Transverse colon (tissue), 4 donors: Measurements from ENCODE around the gene UGT2A3. TPM values are rescaled to one million over a fixed set of nuclear protein-coding genes. Genes with fewer than 3 reads are reported as not detected.

Experiments
- DNase-seq: peaks from one replicate; pipeline ENCODE4 v3.0.0-alpha.2; 2019
- H3K27ac ChIP-seq, 4 donors: fragments of 200-600 bp; sonication (generic); 2 replicates each; pipeline ENCODE4 v1.5.1; 2016 to 2018; ENCODE audit warnings: inconsistent platforms in 4 of 4
- H3K27me3 ChIP-seq: fragments of 200-600 bp; sonication (generic); 2 replicates; pipeline ENCODE4 v1.5.1; 2017; ENCODE audit warnings: inconsistent platforms
- H3K36me3 ChIP-seq, 4 donors: fragments of 200-600 bp; sonication (generic); 2 replicates each; pipeline ENCODE4 v1.5.1; 2017 to 2019; ENCODE audit warnings: inconsistent platforms in 4 of 4
- H3K4me1 ChIP-seq, 4 donors: fragments of 200-600 bp; sonication (generic); 2 replicates each; pipeline ENCODE4 v1.5.1; 2017 to 2020; ENCODE audit warnings: inconsistent platforms in 4 of 4
- H3K4me3 ChIP-seq, 4 donors: fragments of 200-600 bp; sonication (generic); 1 replicate in 1 of 4; 2 replicates in 3 of 4; pipeline versions ENCODE4 v1.5.1 to v1.6.1; 2017 to 2019; ENCODE audit warnings: inconsistent platforms in 4 of 4
- H3K9me3 ChIP-seq, 2 donors: fragments of 200-600 bp; sonication (generic); 2 replicates each; pipeline ENCODE4 v1.5.1; 2017 to 2019; ENCODE audit warnings: inconsistent platforms in 2 of 2
- EP300 ChIP-seq: sonication (generic); formaldehyde crosslinking; IDR thresholded peaks from one replicate; pipeline ENCODE4 v1.6.1; 2017; ENCODE audit warnings: antibody characterized with exemption, low read depth
- POLR2A ChIP-seq: fragments of 450-650 bp; IDR thresholded peaks from one replicate; pipeline ENCODE4 v1.6.1; 2016; ENCODE audit warnings: antibody characterized with exemption, mild to moderate bottlenecking, moderate library complexity
- POLR2AphosphoS5 ChIP-seq, 3 donors: sonication (generic); formaldehyde crosslinking; IDR thresholded peaks; one replicate each; pipeline ENCODE4 v1.6.1; 2016; ENCODE audit warnings: antibody characterized with exemption in 3 of 3
- WGBS, 2 donors: methylation state at CpG; one replicate each; pipeline ENCODE4 v1.1.5; 2018; ENCODE audit warnings: low coverage in 1 of 2; 5-methylcytosine and 5-hydroxymethylcytosine counted together
- in situ Hi-C, 4 donors: fragments of 200-750 bp; cut with MboI; loops; one replicate each; pipeline versions ENCODE4 v1.15.0 to v1.15.1; 2017; ENCODE audit warnings: low sequenced_read_pairs in 3 of 4, low pct_ligation_motif_present in 1 of 4, low pct_unique_long_range_greater_than_20kb in 1 of 4
- intact Hi-C: fragments of 100-400 bp; cut with DNase I; formaldehyde crosslinking; loops from one replicate; pipeline ENCODE4 v1.15.1; 2023; ENCODE audit warnings: low total_unique reads
- small RNA-seq, 4 donors: library from RNA; depleted of rRNA; stranded (forward); fragments of <200 nt; gene quantifications; one replicate each; pipeline ENCODE3, GENCODE V24; 2016
- total RNA-seq, 4 donors: library from RNA; depleted of rRNA; stranded (reverse); fragments of >200 nt; gene quantifications; one replicate each; pipeline ENCODE4 v1.1.0, GENCODE V29; 2016
- TF ChIP-seq, protein P1 (sequence below), 5 experiments: fragments of 200-600 bp in 3 of 5; fragments of 450-650 bp in 2 of 5; sonication (generic) in 3 of 5; IDR thresholded peaks; 1 replicate in 2 of 5; 2 replicates in 3 of 5; pipeline ENCODE4 v1.5.1; 2016 to 2017; ENCODE audit warnings: antibody characterized with exemption in 5 of 5, inconsistent platforms in 3 of 5, mild to moderate bottlenecking in 2 of 5, moderate library complexity in 1 of 5

The UGT2A3 gene
- total RNA-seq, 4 donors from 2014 or later, result 28.5 to 185 (median 90.3) TPM

DNA sequence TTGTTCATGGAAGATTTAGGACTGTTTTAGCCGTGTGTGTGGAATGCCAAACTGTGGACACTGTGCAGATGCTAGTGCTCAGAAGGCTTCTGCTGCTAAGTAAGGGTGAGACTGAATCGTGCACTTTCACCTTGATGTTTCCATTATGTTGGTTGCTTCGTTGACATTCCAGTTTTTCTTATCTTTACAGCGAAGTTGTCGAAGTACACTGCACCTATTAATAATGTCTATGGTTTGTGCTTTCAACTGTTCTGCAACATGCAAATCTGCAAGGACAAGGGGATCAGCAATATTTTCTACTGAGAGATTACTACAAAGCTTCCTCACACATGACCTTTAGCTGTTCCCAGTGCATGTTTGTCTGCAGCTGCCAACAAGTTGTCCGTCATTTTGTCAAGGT lies 67.7 kb downstream of the UGT2A3 start:
- Histone ChIP-seq H3K4me1 (peaks cover 0 to 5% (median 1%) of the 10 kb centered on the region in 4 donors), H3K9me3 (no peaks in the 10 kb centered on the region), H3K4me3 (no peak overlapping the region), H3K27me3 (no peaks in the 10 kb centered on the region), H3K27ac (no peak overlapping the region), H3K36me3 (no peaks in the 10 kb centered on the region)
- intact Hi-C loops, result loop anchor here (10.0 kb wide), 1 partner anchor 241 kb away; no protein-coding TSS in a partner anchor
- in situ Hi-C loops, result no loop called here
- 37 to 40% methylated on average over 2 to 6 of the region's 6 CpGs for WGBS, 2 donors
- TF ChIP-seq POLR2A, result no peak
- TF ChIP-seq EP300, result no peak
- TF ChIP-seq, protein P1, sequence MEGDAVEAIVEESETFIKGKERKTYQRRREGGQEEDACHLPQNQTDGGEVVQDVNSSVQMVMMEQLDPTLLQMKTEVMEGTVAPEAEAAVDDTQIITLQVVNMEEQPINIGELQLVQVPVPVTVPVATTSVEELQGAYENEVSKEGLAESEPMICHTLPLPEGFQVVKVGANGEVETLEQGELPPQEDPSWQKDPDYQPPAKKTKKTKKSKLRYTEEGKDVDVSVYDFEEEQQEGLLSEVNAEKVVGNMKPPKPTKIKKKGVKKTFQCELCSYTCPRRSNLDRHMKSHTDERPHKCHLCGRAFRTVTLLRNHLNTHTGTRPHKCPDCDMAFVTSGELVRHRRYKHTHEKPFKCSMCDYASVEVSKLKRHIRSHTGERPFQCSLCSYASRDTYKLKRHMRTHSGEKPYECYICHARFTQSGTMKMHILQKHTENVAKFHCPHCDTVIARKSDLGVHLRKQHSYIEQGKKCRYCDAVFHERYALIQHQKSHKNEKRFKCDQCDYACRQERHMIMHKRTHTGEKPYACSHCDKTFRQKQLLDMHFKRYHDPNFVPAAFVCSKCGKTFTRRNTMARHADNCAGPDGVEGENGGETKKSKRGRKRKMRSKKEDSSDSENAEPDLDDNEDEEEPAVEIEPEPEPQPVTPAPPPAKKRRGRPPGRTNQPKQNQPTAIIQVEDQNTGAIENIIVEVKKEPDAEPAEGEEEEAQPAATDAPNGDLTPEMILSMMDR (IDR thresholded peaks at IDR 0.05), result no peak
- no peak for TF ChIP-seq POLR2AphosphoS5 (IDR thresholded peaks at IDR 0.05)
- DNase-seq, result no peak

Small RNA genes lying within 50 kb of the gene (small RNA-seq; reads per million reads assigned to genes)
- 0 reads per million in 4 donors for gene AC021146.3
- gene AC021146.6, result 0 reads per million in 4 donors

Other genes starting within 250 kb of the UGT2A3 start
- gene UGT2B10, start 135.8 kb downstream of the UGT2A3 start, total RNA-seq, result under 1 TPM in 1 of 4 donors, not detected in 3; 0.27 TPM
- gene UGT2B7, start 144.7 kb upstream of the UGT2A3 start, total RNA-seq, result 1 to 10 TPM in 3 of 4 donors, not detected in 1; 2.4 to 8.7 (median 5.6) TPM